OCI-LY1 (cell line): ENCODE results near the gene FPR2.

ENCODE experiments used
- H2AFZ ChIP-seq: fragments of 200-600 bp; sonication (generic), shearing (Covaris generic); 2 replicates; pipeline ENCODE4 v1.6.0; 2014; ENCODE audit warnings: antibody characterized with exemption, mild to moderate bottlenecking, low read length
- H3F3A ChIP-seq: fragments of 200-600 bp; sonication (generic), shearing (Covaris generic); 2 replicates; pipeline ENCODE4 v1.6.0; 2014; ENCODE audit warnings: mild to moderate bottlenecking, antibody characterized with exemption, low read length, moderate library complexity; ENCODE audit not compliant: insufficient read depth
- H3K27ac ChIP-seq: fragments of 200-600 bp; sonication (generic); 2 replicates; pipeline ENCODE4 v1.5.1; 2014; ENCODE audit warnings: low read length, mixed run types, mild to moderate bottlenecking, low read depth; ENCODE audit not compliant: poor library complexity, severe bottlenecking
- H3K27me3 ChIP-seq: fragments of 200-600 bp; sonication (generic); 2 replicates; pipeline ENCODE4 v1.6.0; 2014; ENCODE audit warnings: antibody characterized with exemption, mild to moderate bottlenecking, low read length, moderate library complexity; ENCODE audit not compliant: insufficient read depth
- H3K36me3 ChIP-seq: fragments of 200-600 bp; sonication (generic); 2 replicates; pipeline ENCODE4 v1.6.1; 2014; ENCODE audit warnings: mild to moderate bottlenecking, antibody characterized with exemption, low read length, moderate library complexity, mixed read lengths; ENCODE audit not compliant: insufficient read depth
- H3K4me1 ChIP-seq: fragments of 200-600 bp; sonication (generic); 2 replicates; pipeline ENCODE4 v1.5.1; 2014; ENCODE audit warnings: mild to moderate bottlenecking, low read length, moderate library complexity; ENCODE audit not compliant: insufficient read depth, severe bottlenecking
- H3K4me2 ChIP-seq: fragments of 200-600 bp; sonication (generic), shearing (Covaris generic); 2 replicates; pipeline ENCODE4 v1.6.1; 2014; ENCODE audit warnings: low read length
- H3K4me3 ChIP-seq: fragments of 200-600 bp; sonication (generic); 2 replicates; pipeline ENCODE4 v1.5.1; 2014; ENCODE audit warnings: low read length, low read depth, mild to moderate bottlenecking, mixed read lengths; ENCODE audit not compliant: poor library complexity, severe bottlenecking
- H3K79me2 ChIP-seq: fragments of 200-600 bp; shearing (Covaris generic); 2 replicates; pipeline ENCODE4 v1.6.1; 2016; ENCODE audit warnings: mixed run types, low read length, mixed read lengths; ENCODE audit not compliant: insufficient read depth
- H3K9ac ChIP-seq: fragments of 200-600 bp; sonication (generic), shearing (Covaris generic); 2 replicates; pipeline ENCODE4 v1.6.1; 2014; ENCODE audit warnings: mild to moderate bottlenecking, low read length, mixed read lengths
- H3K9me2 ChIP-seq: fragments of 200-600 bp; sonication (generic), shearing (Covaris generic); 2 replicates; pipeline ENCODE4 v1.6.1; 2014; ENCODE audit warnings: low read depth, mild to moderate bottlenecking, low read length, mixed read lengths
- H3K9me3 ChIP-seq: fragments of 200-600 bp; shearing (Covaris generic); 2 replicates; pipeline ENCODE4 v1.6.1; 2014; ENCODE audit warnings: low read length, mixed read lengths
- H4K20me1 ChIP-seq: fragments of 200-600 bp; sonication (generic), shearing (Covaris generic); 2 replicates; pipeline ENCODE4 v1.6.0; 2016; ENCODE audit warnings: mild to moderate bottlenecking, low read length; ENCODE audit not compliant: insufficient read depth
- EZH2 ChIP-seq: fragments of 200-600 bp; sonication (generic), shearing (Covaris generic); IDR thresholded peaks from 2 replicates; pipeline ENCODE4 v1.8.0; 2017; ENCODE audit warnings: borderline replicate concordance, mixed run types, mild to moderate bottlenecking, antibody characterized with exemption, low read length, moderate library complexity, mixed read lengths
- TF ChIP-seq, protein P1 (sequence below): fragments of 200-600 bp; sonication (generic), shearing (Covaris generic); IDR thresholded peaks from 2 replicates; pipeline ENCODE4 v1.5.1; 2017; ENCODE audit warnings: mild to moderate bottlenecking, antibody characterized with exemption, low read length, moderate library complexity, mixed read lengths

Gene FPR2

DNA sequence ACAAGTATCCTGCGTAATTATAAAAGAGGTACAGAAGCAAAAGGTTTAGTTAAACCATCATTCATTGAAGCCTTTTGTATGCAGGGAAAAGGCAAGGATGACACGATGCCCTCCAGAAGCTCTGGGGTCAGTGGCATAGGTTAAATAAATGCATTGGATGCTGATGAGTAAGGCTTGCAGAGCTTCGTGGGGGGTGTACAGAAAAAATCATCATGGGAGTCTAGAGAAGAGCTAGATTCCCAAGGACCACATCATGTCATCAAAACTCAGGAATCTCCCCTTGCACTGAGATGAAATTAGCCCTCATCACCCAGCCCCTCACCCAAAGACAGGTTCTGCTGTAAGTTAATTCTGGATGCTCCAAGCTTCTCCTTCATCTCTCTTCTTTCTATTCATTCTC is 17.6 kb upstream of the FPR2 start:
- H3K36me3 ChIP-seq = no peaks in the 10 kb centered on the region
- H3K9me2 ChIP-seq = no peaks in the 10 kb centered on the region
- H3K27ac ChIP-seq = no peak overlapping the region
- H3K9ac ChIP-seq = no peak overlapping the region
- no peaks in the 10 kb centered on the region for H3K27me3 ChIP-seq
- H3K79me2 ChIP-seq = no peaks in the 10 kb centered on the region
- H3K4me1 ChIP-seq = no peaks in the 10 kb centered on the region
- H3K9me3 ChIP-seq = no peaks in the 10 kb centered on the region
- H3F3A ChIP-seq = no peaks in the 10 kb centered on the region
- no peak overlapping the region for H2AFZ ChIP-seq
- H3K4me2 ChIP-seq = no peak overlapping the region
- no peak overlapping the region for H3K4me3 ChIP-seq
- no peaks in the 10 kb centered on the region for H4K20me1 ChIP-seq
- TF ChIP-seq, protein P1, sequence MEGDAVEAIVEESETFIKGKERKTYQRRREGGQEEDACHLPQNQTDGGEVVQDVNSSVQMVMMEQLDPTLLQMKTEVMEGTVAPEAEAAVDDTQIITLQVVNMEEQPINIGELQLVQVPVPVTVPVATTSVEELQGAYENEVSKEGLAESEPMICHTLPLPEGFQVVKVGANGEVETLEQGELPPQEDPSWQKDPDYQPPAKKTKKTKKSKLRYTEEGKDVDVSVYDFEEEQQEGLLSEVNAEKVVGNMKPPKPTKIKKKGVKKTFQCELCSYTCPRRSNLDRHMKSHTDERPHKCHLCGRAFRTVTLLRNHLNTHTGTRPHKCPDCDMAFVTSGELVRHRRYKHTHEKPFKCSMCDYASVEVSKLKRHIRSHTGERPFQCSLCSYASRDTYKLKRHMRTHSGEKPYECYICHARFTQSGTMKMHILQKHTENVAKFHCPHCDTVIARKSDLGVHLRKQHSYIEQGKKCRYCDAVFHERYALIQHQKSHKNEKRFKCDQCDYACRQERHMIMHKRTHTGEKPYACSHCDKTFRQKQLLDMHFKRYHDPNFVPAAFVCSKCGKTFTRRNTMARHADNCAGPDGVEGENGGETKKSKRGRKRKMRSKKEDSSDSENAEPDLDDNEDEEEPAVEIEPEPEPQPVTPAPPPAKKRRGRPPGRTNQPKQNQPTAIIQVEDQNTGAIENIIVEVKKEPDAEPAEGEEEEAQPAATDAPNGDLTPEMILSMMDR = no peak
- TF ChIP-seq EZH2 = no peak

DNA sequence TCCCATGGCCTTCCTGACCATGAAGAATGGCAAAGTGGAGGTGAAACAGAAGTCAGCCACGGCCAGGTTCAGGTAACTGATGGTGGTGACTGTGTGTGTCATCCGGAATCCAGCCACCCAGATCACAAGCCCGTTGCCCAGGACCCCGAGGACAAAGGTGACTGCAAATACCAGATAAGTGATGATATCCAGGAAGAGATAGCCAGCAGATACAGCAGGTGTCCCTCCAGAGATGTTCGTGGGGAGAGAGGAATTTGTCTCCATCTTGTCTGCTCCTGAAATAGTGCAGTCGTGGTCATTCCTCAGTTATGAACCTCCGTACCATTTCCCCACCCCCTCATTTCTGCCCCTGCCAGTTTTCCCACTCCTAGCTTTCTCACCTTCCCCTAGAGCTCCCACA is 14.2 kb upstream of the FPR2 start:
- TF ChIP-seq, protein P1 = no peak
- no peak for TF ChIP-seq EZH2
- Histone ChIP-seq H3K9me2 (no peaks in the 10 kb centered on the region), H3K4me1 (no peaks in the 10 kb centered on the region), H3K36me3 (no peaks in the 10 kb centered on the region), H3F3A (no peaks in the 10 kb centered on the region), H3K27me3 (no peaks in the 10 kb centered on the region), H3K79me2 (no peaks in the 10 kb centered on the region), H3K4me3 (no peak overlapping the region), H4K20me1 (no peaks in the 10 kb centered on the region), H3K4me2 (no peak overlapping the region), H3K9ac (no peak overlapping the region), H2AFZ (no peak overlapping the region), H3K9me3 (no peaks in the 10 kb centered on the region), H3K27ac (no peak overlapping the region)

DNA sequence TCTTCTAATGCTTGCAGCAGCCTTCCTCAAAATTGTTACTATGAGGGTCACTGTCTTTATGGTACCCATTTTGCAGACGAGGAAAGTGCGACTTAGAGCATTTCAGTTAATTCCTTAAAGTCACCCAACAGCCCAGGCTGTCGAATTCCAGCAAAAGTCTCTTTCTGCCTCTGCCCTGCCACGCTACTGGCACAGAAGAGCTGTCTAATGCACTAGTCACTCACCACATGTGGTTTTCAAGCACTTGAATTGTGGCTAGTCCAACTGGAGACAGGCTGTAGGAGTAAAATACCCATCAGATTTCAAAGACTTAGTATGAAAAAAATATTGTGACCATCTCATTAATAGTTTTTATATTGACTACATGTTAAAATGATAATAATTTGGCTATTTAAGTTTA is 11.0 kb upstream of the FPR2 start:
- no peaks in the 10 kb centered on the region for H3K9me2 ChIP-seq
- no peak overlapping the region for H3K9ac ChIP-seq
- H3F3A ChIP-seq = no peaks in the 10 kb centered on the region
- no peak overlapping the region for H3K27ac ChIP-seq
- H4K20me1 ChIP-seq = no peaks in the 10 kb centered on the region
- no peaks in the 10 kb centered on the region for H3K9me3 ChIP-seq
- no peak overlapping the region for H3K4me2 ChIP-seq
- no peak overlapping the region for H2AFZ ChIP-seq
- no peaks in the 10 kb centered on the region for H3K36me3 ChIP-seq
- TF ChIP-seq, protein P1 = no peak
- TF ChIP-seq EZH2 = no peak
- H3K27me3 ChIP-seq = no peaks in the 10 kb centered on the region
- no peaks in the 10 kb centered on the region for H3K79me2 ChIP-seq
- no peak overlapping the region for H3K4me3 ChIP-seq
- H3K4me1 ChIP-seq = no peaks in the 10 kb centered on the region
